Peyer's patch (tissue), 4 donors: ENCODE data around the gene STT3B. TPM values are rescaled to one million over a fixed set of nuclear protein-coding genes. Genes with fewer than 3 reads are reported as not detected.

Source experiments
- DNase-seq, 3 donors: peaks; one replicate each; pipeline ENCODE4 v3.0.0-alpha.2; 2017 to 2019
- H3K27ac ChIP-seq, 4 donors: fragments of 200-600 bp; sonication (generic); one replicate each; pipeline ENCODE4 v1.5.1; 2016 to 2019
- H3K27me3 ChIP-seq, 2 donors: fragments of 200-600 bp; sonication (generic); one replicate each; pipeline ENCODE4 v1.5.1; 2019
- H3K36me3 ChIP-seq, 3 donors: fragments of 200-600 bp; sonication (generic); one replicate each; pipeline ENCODE4 v1.5.1; 2016 to 2019
- H3K4me1 ChIP-seq, 4 donors: fragments of 200-600 bp; sonication (generic); one replicate each; pipeline ENCODE4 v1.5.1; 2016 to 2019
- H3K4me3 ChIP-seq, 4 donors: fragments of 200-600 bp; sonication (generic); 1 replicate in 3 of 4; 2 replicates in 1 of 4; pipeline ENCODE4 v1.5.1; 2016 to 2019; ENCODE audit warnings: mild to moderate bottlenecking in 1 of 4
- H3K9me3 ChIP-seq, 4 donors: fragments of 200-600 bp; sonication (generic); one replicate each; pipeline ENCODE4 v1.5.1; 2016 to 2019; ENCODE audit warnings: mild to moderate bottlenecking in 1 of 4
- POLR2A ChIP-seq, 2 donors: fragments of 450-650 bp; IDR thresholded peaks; one replicate each; pipeline ENCODE4 v1.5.1; 2017; ENCODE audit warnings: antibody characterized with exemption in 2 of 2, mild to moderate bottlenecking in 2 of 2, moderate library complexity in 2 of 2
- total RNA-seq, 4 donors: library from RNA; depleted of rRNA; stranded (reverse); fragments of >200 nt; gene quantifications; one replicate each; pipeline ENCODE4 v1.1.0, GENCODE V29; 2016
- TF ChIP-seq, protein P1 (sequence below), 6 experiments: fragments of 450-650 bp in 4 of 6; fragments of 200-600 bp in 2 of 6; sonication (generic) in 1 of 6; IDR thresholded peaks; one replicate each; pipeline ENCODE4 v1.5.1; 2017 to 2019; ENCODE audit warnings: antibody characterized with exemption in 6 of 6, mild to moderate bottlenecking in 3 of 6, moderate library complexity in 1 of 6

STT3B gene
- total RNA-seq, 4 donors from 2014 or later = 83.9 to 179 (median 144) TPM

GRCh38 chr3:31629054-31629453 is 96.3 kb downstream of the STT3B start:
- H3K4me3 ChIP-seq = no peak overlapping the region
- no peaks in the 10 kb centered on the region for H3K9me3 ChIP-seq
- H3K4me1 ChIP-seq = no peaks in the 10 kb centered on the region
- peaks cover 0 to 62% (median 4%) of the 10 kb centered on the region in 3 donors for H3K36me3 ChIP-seq
- no peak overlapping the region for H3K27ac ChIP-seq
- no peaks in the 10 kb centered on the region for H3K27me3 ChIP-seq
- TF ChIP-seq POLR2A (IDR thresholded peaks at IDR 0.05) = no peak
- TF ChIP-seq, protein P1, sequence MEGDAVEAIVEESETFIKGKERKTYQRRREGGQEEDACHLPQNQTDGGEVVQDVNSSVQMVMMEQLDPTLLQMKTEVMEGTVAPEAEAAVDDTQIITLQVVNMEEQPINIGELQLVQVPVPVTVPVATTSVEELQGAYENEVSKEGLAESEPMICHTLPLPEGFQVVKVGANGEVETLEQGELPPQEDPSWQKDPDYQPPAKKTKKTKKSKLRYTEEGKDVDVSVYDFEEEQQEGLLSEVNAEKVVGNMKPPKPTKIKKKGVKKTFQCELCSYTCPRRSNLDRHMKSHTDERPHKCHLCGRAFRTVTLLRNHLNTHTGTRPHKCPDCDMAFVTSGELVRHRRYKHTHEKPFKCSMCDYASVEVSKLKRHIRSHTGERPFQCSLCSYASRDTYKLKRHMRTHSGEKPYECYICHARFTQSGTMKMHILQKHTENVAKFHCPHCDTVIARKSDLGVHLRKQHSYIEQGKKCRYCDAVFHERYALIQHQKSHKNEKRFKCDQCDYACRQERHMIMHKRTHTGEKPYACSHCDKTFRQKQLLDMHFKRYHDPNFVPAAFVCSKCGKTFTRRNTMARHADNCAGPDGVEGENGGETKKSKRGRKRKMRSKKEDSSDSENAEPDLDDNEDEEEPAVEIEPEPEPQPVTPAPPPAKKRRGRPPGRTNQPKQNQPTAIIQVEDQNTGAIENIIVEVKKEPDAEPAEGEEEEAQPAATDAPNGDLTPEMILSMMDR (IDR thresholded peaks at IDR 0.05) = no peak
- DNase-seq = no peak

DNA sequence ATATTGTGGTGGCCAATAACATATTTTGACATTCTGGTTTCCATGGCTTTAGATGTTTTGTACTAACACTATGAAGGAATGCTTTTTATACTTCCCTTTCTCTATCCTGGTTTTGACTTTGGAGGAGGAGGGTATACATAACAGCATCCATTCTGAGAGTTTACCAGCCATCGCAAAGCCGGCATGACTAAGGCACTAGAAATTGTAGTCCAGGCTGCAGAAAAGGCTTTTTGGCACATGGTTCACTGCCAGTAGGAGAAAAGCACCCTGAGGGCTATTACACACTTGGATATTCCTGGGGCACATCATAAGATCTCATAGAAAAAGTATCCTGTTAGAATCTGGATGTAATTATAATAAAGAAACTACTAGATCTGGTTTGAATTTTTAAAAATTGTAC is 101.8 kb downstream of the STT3B start:
- H3K9me3 ChIP-seq = no peaks in the 10 kb centered on the region
- no peak overlapping the region for H3K27ac ChIP-seq
- no peak overlapping the region for H3K4me3 ChIP-seq
- no peaks in the 10 kb centered on the region for H3K27me3 ChIP-seq
- no peaks in the 10 kb centered on the region for H3K4me1 ChIP-seq
- DNase-seq = no peak
- TF ChIP-seq, protein P1 (IDR thresholded peaks at IDR 0.05) = no peak
- TF ChIP-seq POLR2A (IDR thresholded peaks at IDR 0.05) = no peak
- peaks cover 0 to 35% (median 0%) of the 10 kb centered on the region in 3 donors for H3K36me3 ChIP-seq

GRCh38 chr3:31635545-31635944 is 102.8 kb downstream of the STT3B start:
- no peaks in the 10 kb centered on the region for H3K4me1 ChIP-seq
- H3K27me3 ChIP-seq = no peaks in the 10 kb centered on the region
- DNase-seq = no peak
- no peaks in the 10 kb centered on the region for H3K9me3 ChIP-seq
- TF ChIP-seq POLR2A (IDR thresholded peaks at IDR 0.05) = no peak
- TF ChIP-seq, protein P1 (IDR thresholded peaks at IDR 0.05) = no peak
- no peak overlapping the region for H3K27ac ChIP-seq
- peaks cover 0 to 25% (median 0%) of the 10 kb centered on the region in 3 donors for H3K36me3 ChIP-seq
- no peak overlapping the region for H3K4me3 ChIP-seq

- H3K9me3 ChIP-seq = no peaks in the 10 kb centered on the region
- H3K4me3 ChIP-seq = no peak overlapping the region
- no peak overlapping the region for H3K27ac ChIP-seq
- no peak for TF ChIP-seq POLR2A (IDR thresholded peaks at IDR 0.05)
- TF ChIP-seq, protein P1 (IDR thresholded peaks at IDR 0.05) = no peak
- DNase-seq = no peak
- no peaks in the 10 kb centered on the region for H3K27me3 ChIP-seq
- no peaks in the 10 kb centered on the region for H3K4me1 ChIP-seq
- peaks cover 0 to 20% (median 0%) of the 10 kb centered on the region in 3 donors for H3K36me3 ChIP-seq
These were observed 103.3 kb downstream of the STT3B start for GRCh38 chr3:31636049-31636448.

GRCh38 chr3:31636694-31637442 is 104.1 kb downstream of the STT3B start:
- Histone ChIP-seq H3K9me3 (no peaks in the 10 kb centered on the region), H3K4me3 (no peak overlapping the region), H3K27ac (no peak overlapping the region), H3K4me1 (no peaks in the 10 kb centered on the region), H3K36me3 (peaks cover 0 to 12% (median 0%) of the 10 kb centered on the region in 3 donors), H3K27me3 (no peaks in the 10 kb centered on the region)
- TF ChIP-seq, protein P1 (IDR thresholded peaks at IDR 0.05) = no peak
- no peak for TF ChIP-seq POLR2A (IDR thresholded peaks at IDR 0.05)
- no peak for DNase-seq
